ENCODE measurements around the gene TRPV6. TPM values are rescaled to one million over a fixed set of nuclear protein-coding genes. Genes with fewer than 3 reads are reported as not detected.

The TRPV6 gene
- total and polyA plus RNA-seq, 2 experiments from 2014 or later, result 0.08 to 0.80 TPM

- TF ChIP-seq ZNF462 (CRISPR knock-in tag; IDR thresholded peaks at IDR 0.05) (no peak), CREB1 (CRISPR knock-in tag; IDR thresholded peaks at IDR 0.05; ENCODE audit: low read depth) (no peak), CTCF (conservative IDR thresholded peaks at IDR 0.05; ENCODE audit: low read depth in 2 of 2) (no peak)
Measured at GRCh38 chr7:142833174-142834048, 52.1 kb downstream of the TRPV6 start (continued).

GRCh38 chr7:142832417-142832816 lies 53.1 kb downstream of the TRPV6 start:
- Histone ChIP-seq H3K36me3 (ENCODE audit: insufficient read depth) (no peaks in the 10 kb centered on the region), H3K4me1 (ENCODE audit: insufficient read depth) (no peaks in the 10 kb centered on the region), H2AFZ (no peak overlapping the region), H3K4me2 (no peak overlapping the region), H3K27me3 (ENCODE audit: insufficient read depth) (no peaks in the 10 kb centered on the region), H3K79me2 (replicated peaks; ENCODE audit: insufficient read depth) (no peaks in the 10 kb centered on the region), H3K9me2 (ENCODE audit: insufficient read depth) (no peaks in the 10 kb centered on the region), H3K27ac (ENCODE audit: low read depth) (no peak overlapping the region), H4K20me1 (replicated peaks; ENCODE audit: insufficient read depth) (no peaks in the 10 kb centered on the region), H3K4me3 (no peak overlapping the region), H3F3A (replicated peaks; ENCODE audit: low read depth) (no peaks in the 10 kb centered on the region)
- no peak overlapping the region for H3K4me3 Mint-ChIP-seq
- H3K27me3 Mint-ChIP-seq (ENCODE audit: insufficient read depth, low read depth, poor library complexity), result no peaks in the 10 kb centered on the region
- DNase-seq (ENCODE audit: low spot score) (no peak), ATAC-seq (no peak)
- no peaks in the 10 kb centered on the region for H3K9me3 Mint-ChIP-seq
- peaks cover 3% of the 10 kb centered on the region; the same call in 1 of the 3 replicates for H3K4me1 Mint-ChIP-seq
- H3K36me3 Mint-ChIP-seq (ENCODE audit: low read depth), result no peaks in the 10 kb centered on the region
- H3K27ac Mint-ChIP-seq, result no peak overlapping the region
- TF ChIP-seq STAT1 (IDR thresholded peaks at IDR 0.05; ENCODE audit: unreplicated experiment) (no peak), CTCF (conservative IDR thresholded peaks at IDR 0.05; ENCODE audit: low read depth in 2 of 2) (no peak)

Measured in GM23338 (cell line).